H4 (cell line): ENCODE data around the gene KATNA1. TPM values are rescaled to one million over a fixed set of nuclear protein-coding genes. Genes with fewer than 3 reads are reported as not detected.

Experiments
- total RNA-seq: library from RNA; depleted of rRNA; stranded (reverse); fragments of >200 nt; shearing (Covaris generic); gene quantifications from 2 replicates; pipeline ENCODE4 v1.2.3, GENCODE V29; 2014; rRNA removed

KATNA1 gene
- total RNA-seq, 1 experiment from 2014 or later: 11.8 TPM

Other genes with a start within 250 kb of the KATNA1 start
- 0.29 TPM in 1 of 2 replicates, not detected in the other for gene SUMO4, start 248.5 kb downstream of the KATNA1 start, total RNA-seq
- 0.10 and 0.17 TPM in 2 replicates for gene ZC3H12D, start 163.7 kb downstream of the KATNA1 start, total RNA-seq
- 19.2 and 19.7 TPM in 2 replicates for gene PPIL4, start 102.7 kb downstream of the KATNA1 start, total RNA-seq
- 19.9 and 27.6 TPM in 2 replicates for gene GINM1, start 82.3 kb downstream of the KATNA1 start, total RNA-seq
- gene LATS1, start 69.4 kb upstream of the KATNA1 start, total RNA-seq: 6.7 and 8.5 TPM in 2 replicates
- gene NUP43, start 97.8 kb upstream of the KATNA1 start, total RNA-seq: 31.8 and 35.6 TPM in 2 replicates
- 70.5 and 70.7 TPM in 2 replicates for gene PCMT1, start 101.0 kb upstream of the KATNA1 start, total RNA-seq
- 36.8 and 37.0 TPM in 2 replicates for gene LRP11, start 215.6 kb upstream of the KATNA1 start, total RNA-seq
- gene RAET1E, start 249.4 kb upstream of the KATNA1 start, total RNA-seq: not detected in 2 replicates